K562 (cell line): ENCODE measurements around the gene CDC23.

ENCODE experiments used
- ATF1 ChIP-seq, 2 experiments: fragments of 450-650 bp in 1 of 2; IDR thresholded peaks; 2 replicates each; pipeline ENCODE4 v1.6.1; 2016; ENCODE audit warnings: missing compliant biosample characterization in 1 of 2, missing genetic modification characterization in 1 of 2
- EGR1 ChIP-seq: fragments of 450-650 bp; conservative IDR thresholded peaks from 2 replicates; pipeline ENCODE4 v1.6.1; 2017; ENCODE audit warnings: mild to moderate bottlenecking
- FOXP1 ChIP-seq: sonication (generic); formaldehyde crosslinking; IDR thresholded peaks from 2 replicates; pipeline ENCODE4 v1.8.0; 2022; ENCODE audit warnings: mild to moderate bottlenecking, missing genetic modification reagents
- JUN ChIP-seq, 2 experiments: sonication (generic) in 1 of 2; formaldehyde crosslinking in 1 of 2; IDR thresholded peaks; 2 replicates each; pipeline versions ENCODE4 v1.6.1 to v1.8.0; 2012 to 2022; ENCODE audit warnings: borderline replicate concordance in 2 of 2, mild to moderate bottlenecking in 2 of 2, improper control_type of control experiment in 1 of 2, low read depth in 1 of 2, low read length in 1 of 2, missing genetic modification reagents in 1 of 2
- MEF2A ChIP-seq: IDR thresholded peaks from 2 replicates; pipeline ENCODE4 v1.6.1; 2011; ENCODE audit warnings: low read depth, mild to moderate bottlenecking, low read length, moderate library complexity; ENCODE audit not compliant: control insufficient read depth
- POLR2A ChIP-seq: fragments of 450-650 bp; conservative IDR thresholded peaks from 2 replicates; pipeline ENCODE4 v1.6.1; 2016
- RHOXF2B ChIP-seq: fragments of 250-450 bp; sonication (Bioruptor Pico); conservative IDR thresholded peaks from 2 replicates; pipeline ENCODE4 v1.5.1; 2021
- TAF7 ChIP-seq: fragments of 450-650 bp; IDR thresholded peaks from 2 replicates; pipeline ENCODE4 v1.6.1; 2016; ENCODE audit warnings: missing genetic modification characterization, missing compliant biosample characterization
- TOE1 ChIP-seq, 2 experiments: fragments of 450-650 bp in 1 of 2; sonication (generic) in 1 of 2; formaldehyde crosslinking in 1 of 2; IDR thresholded peaks; 2 replicates each; pipeline versions ENCODE4 v1.7.1 to v1.8.0; 2016 to 2022; ENCODE audit warnings: borderline replicate concordance in 2 of 2, mild to moderate bottlenecking in 2 of 2, antibody characterized with exemption in 1 of 2, inconsistent platforms in 1 of 2, low read depth in 1 of 2, missing genetic modification reagents in 1 of 2, moderate library complexity in 1 of 2
- ZBTB1 ChIP-seq: sonication (generic); formaldehyde crosslinking; IDR thresholded peaks from 2 replicates; pipeline ENCODE4 v1.8.1; 2023; ENCODE audit warnings: missing genetic modification reagents, low read depth, mild to moderate bottlenecking, borderline replicate concordance
- ZBTB43 ChIP-seq: sonication (generic); formaldehyde crosslinking; IDR thresholded peaks from 2 replicates; pipeline ENCODE4 v1.8.0; 2023; ENCODE audit warnings: mild to moderate bottlenecking, missing genetic modification reagents
- ZNF431 ChIP-seq: sonication (generic); formaldehyde crosslinking; IDR thresholded peaks from 2 replicates; pipeline ENCODE4 v1.8.0; 2022; ENCODE audit warnings: mild to moderate bottlenecking, missing genetic modification reagents
- TF ChIP-seq, protein P1 (sequence below): sonication (generic); formaldehyde crosslinking; IDR thresholded peaks from 2 replicates; pipeline ENCODE4 v1.8.1; 2022; ENCODE audit warnings: missing genetic modification reagents
- TF ChIP-seq, protein P2 (sequence below), 3 experiments: IDR thresholded peaks in 2 of 3; conservative IDR thresholded peaks in 1 of 3; 2 replicates each; pipeline ENCODE4 v1.5.1; 2011 to 2012; ENCODE audit warnings: low read length in 3 of 3, mild to moderate bottlenecking in 3 of 3, control low read depth in 2 of 3, improper control_type of control experiment in 1 of 3, inconsistent platforms in 1 of 3, low read depth in 1 of 3, mixed read lengths in 1 of 3, moderate library complexity in 1 of 3; ENCODE audit not compliant: insufficient read depth in 2 of 3

GRCh38 chr5:138246334-138246733 is 33.2 kb upstream of the CDC23 start:
- TF ChIP-seq EGR1, result no peak
- no peak for TF ChIP-seq ATF1 (CRISPR knock-in tag; IDR thresholded peaks at IDR 0.05)
- no peak for TF ChIP-seq ATF1 (tag; IDR thresholded peaks at IDR 0.05)
- TF ChIP-seq, protein P1, sequence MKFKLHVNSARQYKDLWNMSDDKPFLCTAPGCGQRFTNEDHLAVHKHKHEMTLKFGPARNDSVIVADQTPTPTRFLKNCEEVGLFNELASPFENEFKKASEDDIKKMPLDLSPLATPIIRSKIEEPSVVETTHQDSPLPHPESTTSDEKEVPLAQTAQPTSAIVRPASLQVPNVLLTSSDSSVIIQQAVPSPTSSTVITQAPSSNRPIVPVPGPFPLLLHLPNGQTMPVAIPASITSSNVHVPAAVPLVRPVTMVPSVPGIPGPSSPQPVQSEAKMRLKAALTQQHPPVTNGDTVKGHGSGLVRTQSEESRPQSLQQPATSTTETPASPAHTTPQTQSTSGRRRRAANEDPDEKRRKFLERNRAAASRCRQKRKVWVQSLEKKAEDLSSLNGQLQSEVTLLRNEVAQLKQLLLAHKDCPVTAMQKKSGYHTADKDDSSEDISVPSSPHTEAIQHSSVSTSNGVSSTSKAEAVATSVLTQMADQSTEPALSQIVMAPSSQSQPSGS (CRISPR knock-in tag), result no peak
- TF ChIP-seq JUN (IDR thresholded peaks at IDR 0.05; ENCODE audit: borderline replicate concordance, low read depth, low read length), result no peak
- no peak for TF ChIP-seq JUN (CRISPR knock-in tag; IDR thresholded peaks at IDR 0.05; ENCODE audit: borderline replicate concordance)
- no peak for TF ChIP-seq ZBTB43 (CRISPR knock-in tag)
- no peak for TF ChIP-seq MEF2A
- no peak for TF ChIP-seq TAF7 (tag)
- TF ChIP-seq ZNF431 (CRISPR knock-in tag), result no peak
- no peak for TF ChIP-seq RHOXF2B (CRISPR knock-in tag)
- TF ChIP-seq POLR2A, result no peak
- TF ChIP-seq, protein P2, sequence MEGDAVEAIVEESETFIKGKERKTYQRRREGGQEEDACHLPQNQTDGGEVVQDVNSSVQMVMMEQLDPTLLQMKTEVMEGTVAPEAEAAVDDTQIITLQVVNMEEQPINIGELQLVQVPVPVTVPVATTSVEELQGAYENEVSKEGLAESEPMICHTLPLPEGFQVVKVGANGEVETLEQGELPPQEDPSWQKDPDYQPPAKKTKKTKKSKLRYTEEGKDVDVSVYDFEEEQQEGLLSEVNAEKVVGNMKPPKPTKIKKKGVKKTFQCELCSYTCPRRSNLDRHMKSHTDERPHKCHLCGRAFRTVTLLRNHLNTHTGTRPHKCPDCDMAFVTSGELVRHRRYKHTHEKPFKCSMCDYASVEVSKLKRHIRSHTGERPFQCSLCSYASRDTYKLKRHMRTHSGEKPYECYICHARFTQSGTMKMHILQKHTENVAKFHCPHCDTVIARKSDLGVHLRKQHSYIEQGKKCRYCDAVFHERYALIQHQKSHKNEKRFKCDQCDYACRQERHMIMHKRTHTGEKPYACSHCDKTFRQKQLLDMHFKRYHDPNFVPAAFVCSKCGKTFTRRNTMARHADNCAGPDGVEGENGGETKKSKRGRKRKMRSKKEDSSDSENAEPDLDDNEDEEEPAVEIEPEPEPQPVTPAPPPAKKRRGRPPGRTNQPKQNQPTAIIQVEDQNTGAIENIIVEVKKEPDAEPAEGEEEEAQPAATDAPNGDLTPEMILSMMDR (IDR thresholded peaks at IDR 0.05 in 2 of 3, conservative IDR thresholded peaks at IDR 0.05 in 1 of 3; ENCODE audit: insufficient read depth in 2 of 3, low read depth in 1 of 3, low read length in 3 of 3), result no peak
- no peak for TF ChIP-seq FOXP1
- no peak for TF ChIP-seq ZBTB1
- no peak for TF ChIP-seq TOE1 (IDR thresholded peaks at IDR 0.05; ENCODE audit: borderline replicate concordance)
- TF ChIP-seq TOE1 (CRISPR knock-in tag; IDR thresholded peaks at IDR 0.05; ENCODE audit: borderline replicate concordance, low read depth), result no peak
